Measurements from ENCODE around the gene EMC6.
A peak's percentile ranks its signal among the peaks of the same experiment; 100 is the strongest.

EMC6 gene

DNA sequence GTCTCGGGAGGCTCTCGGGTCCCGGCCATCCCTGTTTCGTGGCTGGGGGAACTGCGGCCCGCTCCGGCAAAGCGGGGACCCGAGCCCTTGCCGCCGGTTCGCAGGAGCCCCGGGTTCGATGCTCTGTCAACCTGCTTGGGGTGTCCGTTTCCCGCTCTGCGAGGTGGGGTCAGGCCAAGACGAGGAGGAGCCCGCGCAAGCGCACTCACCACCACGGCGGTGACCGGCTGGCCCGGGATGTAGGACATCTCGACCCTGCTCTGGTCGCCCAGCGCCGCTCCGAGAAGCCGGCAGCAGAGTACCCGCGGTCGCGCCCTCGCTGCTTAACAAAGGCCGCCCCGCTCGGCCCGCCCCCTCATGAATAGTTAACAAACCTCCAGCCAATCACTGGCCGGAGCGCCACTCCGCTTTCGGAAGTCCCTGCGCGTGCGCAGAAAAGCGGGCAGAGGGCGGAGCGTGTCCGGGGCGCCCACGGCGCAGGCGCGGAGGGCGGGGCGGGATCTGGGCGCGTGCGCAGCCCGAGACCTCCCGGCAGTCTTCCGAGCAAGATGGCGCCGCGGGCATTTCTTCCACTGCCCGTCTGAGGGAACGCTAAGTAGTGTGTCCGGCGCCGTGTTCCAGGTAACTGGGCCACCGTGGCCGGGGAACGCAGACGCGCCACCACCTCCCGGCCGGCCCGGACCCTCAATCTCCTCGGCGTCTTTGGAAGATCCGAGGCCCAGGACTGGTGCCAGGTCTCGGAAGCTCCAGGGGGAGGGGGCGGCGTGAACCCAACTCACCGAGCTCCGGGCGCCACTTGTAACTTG lies at the start of gene EMC6, which contains the start of gene TAX1BP3:
TSS of gene EMC6 (plus strand) at position 534 of the 806 bp plus-strand sequence. CDS start 335 bp downstream, outside the sequence.
TSS of gene TAX1BP3 (minus strand) at position 300 of the 806 bp plus-strand sequence. CDS start at position 248, 52 bp downstream.
- H3K27me3 ChIP-seq (ENCODE audit: control insufficient read depth in 1 of 2, insufficient read depth in 2 of 2, low read length in 2 of 2) = no peaks in the 10 kb centered on the region
- H3K9me3 ChIP-seq (ENCODE audit: control insufficient read depth in 1 of 2, low read length in 2 of 2) = no peaks in the 10 kb centered on the region
- H3K27ac ChIP-seq (ENCODE audit: low read depth, low read length) = peak within 1 kb of the TSS; percentile 97
- H3K36me3 ChIP-seq (ENCODE audit: control insufficient read depth in 1 of 2, insufficient read depth in 2 of 2, low read length in 2 of 2) = peaks cover 10 to 31% of the 10 kb centered on the region in 2 donors
- H3K4me1 ChIP-seq (ENCODE audit: control insufficient read depth in 1 of 2, insufficient read depth in 2 of 2, low read length in 2 of 2) = peaks cover 11 to 28% of the 10 kb centered on the region in 2 donors
- peak within 1 kb of the TSS; percentile 77 to 92 for H3K4me3 ChIP-seq (ENCODE audit: low read depth in 1 of 2, low read length in 2 of 2)
- H3K9ac ChIP-seq (ENCODE audit: low read depth in 1 of 2, low read length in 2 of 2) = peak within 1 kb of the TSS; percentile 91

DNA sequence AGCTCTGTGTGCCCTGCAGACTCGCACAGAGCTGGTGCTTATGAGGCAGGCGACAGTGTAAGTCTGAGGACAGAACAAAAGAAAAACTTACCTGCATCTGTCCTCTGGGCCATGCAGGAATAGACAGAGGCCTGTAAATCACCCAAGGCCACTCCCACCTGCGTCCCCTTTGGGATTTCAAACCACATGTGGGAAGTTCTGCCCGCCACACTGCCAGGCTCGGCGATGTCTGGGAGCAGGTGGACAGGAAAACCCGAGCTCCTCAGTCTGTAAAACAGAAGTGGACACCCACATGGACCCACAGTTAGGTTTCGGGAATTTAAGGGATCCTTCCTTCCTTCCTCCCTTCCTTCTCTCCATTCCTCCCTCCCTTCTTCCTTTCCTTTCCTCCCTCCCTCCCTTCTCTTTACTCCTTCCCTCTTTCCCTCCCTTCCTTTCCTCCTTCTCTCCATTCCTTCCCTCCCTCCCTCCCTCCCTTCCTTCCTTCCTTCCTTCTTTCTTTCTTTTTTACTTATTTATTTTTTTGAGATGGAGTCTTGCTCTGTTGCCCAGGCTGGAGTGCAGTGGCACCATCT lies 47.4 kb upstream of the EMC6 start:
- peaks cover 0 to 4% of the 10 kb centered on the region in 2 donors for H3K9me3 ChIP-seq (ENCODE audit: control insufficient read depth in 1 of 2, low read length in 2 of 2)
- H3K4me1 ChIP-seq (ENCODE audit: control insufficient read depth in 1 of 2, insufficient read depth in 2 of 2, low read length in 2 of 2) = no peaks in the 10 kb centered on the region
- no peak overlapping the region for H3K4me3 ChIP-seq (ENCODE audit: low read depth in 1 of 2, low read length in 2 of 2)
- no peak overlapping the region for H3K27ac ChIP-seq (ENCODE audit: low read depth, low read length)
- H3K36me3 ChIP-seq (ENCODE audit: control insufficient read depth in 1 of 2, insufficient read depth in 2 of 2, low read length in 2 of 2) = peaks cover 46 to 73% of the 10 kb centered on the region in 2 donors
- no peak overlapping the region for H3K9ac ChIP-seq (ENCODE audit: low read depth in 1 of 2, low read length in 2 of 2)
- no peaks in the 10 kb centered on the region for H3K27me3 ChIP-seq (ENCODE audit: control insufficient read depth in 1 of 2, insufficient read depth in 2 of 2, low read length in 2 of 2)

DNA sequence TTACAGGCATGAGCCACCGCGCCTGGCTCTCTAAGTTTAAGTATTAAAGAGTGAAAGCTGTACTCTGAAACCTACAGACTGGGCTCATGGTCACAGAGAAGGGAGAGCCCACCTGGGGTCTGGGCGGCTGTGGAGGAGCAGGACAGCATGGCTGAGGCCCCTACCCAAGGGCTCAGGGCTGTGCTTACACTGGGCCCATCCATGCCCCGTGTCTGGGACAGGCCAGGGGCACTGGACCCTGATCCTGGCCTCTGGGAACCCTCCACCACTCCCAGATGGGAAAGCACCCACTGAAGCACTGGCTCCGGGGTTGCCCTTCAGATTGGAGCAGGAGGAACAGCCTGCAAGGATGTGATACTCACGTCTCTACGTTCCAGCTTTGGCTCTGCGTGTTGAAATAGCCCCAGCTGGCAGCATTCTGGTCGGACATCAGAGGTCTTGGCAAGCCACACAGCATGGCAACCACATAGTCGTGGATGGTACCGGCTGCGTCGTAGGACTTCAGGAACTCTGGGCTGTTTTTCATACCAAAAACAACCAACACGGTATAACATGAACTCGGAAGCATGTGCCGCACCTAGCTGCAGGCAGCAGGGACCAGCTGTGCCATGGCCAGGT lies 45.5 kb upstream of the EMC6 start:
- no peak overlapping the region for H3K4me3 ChIP-seq (ENCODE audit: low read depth in 1 of 2, low read length in 2 of 2)
- peaks cover 32 to 71% of the 10 kb centered on the region in 2 donors for H3K36me3 ChIP-seq (ENCODE audit: control insufficient read depth in 1 of 2, insufficient read depth in 2 of 2, low read length in 2 of 2)
- no peaks in the 10 kb centered on the region for H3K9me3 ChIP-seq (ENCODE audit: control insufficient read depth in 1 of 2, low read length in 2 of 2)
- no peaks in the 10 kb centered on the region for H3K27me3 ChIP-seq (ENCODE audit: control insufficient read depth in 1 of 2, insufficient read depth in 2 of 2, low read length in 2 of 2)
- no peak overlapping the region for H3K27ac ChIP-seq (ENCODE audit: low read depth, low read length)
- no peaks in the 10 kb centered on the region for H3K4me1 ChIP-seq (ENCODE audit: control insufficient read depth in 1 of 2, insufficient read depth in 2 of 2, low read length in 2 of 2)
- no peak overlapping the region for H3K9ac ChIP-seq (ENCODE audit: low read depth in 1 of 2, low read length in 2 of 2)

- Histone ChIP-seq H3K36me3 (ENCODE audit: control insufficient read depth in 1 of 2, insufficient read depth in 2 of 2, low read length in 2 of 2) (peaks cover 32 to 67% of the 10 kb centered on the region in 2 donors), H3K9me3 (ENCODE audit: control insufficient read depth in 1 of 2, low read length in 2 of 2) (no peaks in the 10 kb centered on the region), H3K27ac (ENCODE audit: low read depth, low read length) (no peak overlapping the region), H3K4me1 (ENCODE audit: control insufficient read depth in 1 of 2, insufficient read depth in 2 of 2, low read length in 2 of 2) (no peaks in the 10 kb centered on the region), H3K9ac (ENCODE audit: low read depth in 1 of 2, low read length in 2 of 2) (no peak overlapping the region), H3K27me3 (ENCODE audit: control insufficient read depth in 1 of 2, insufficient read depth in 2 of 2, low read length in 2 of 2) (no peaks in the 10 kb centered on the region), H3K4me3 (ENCODE audit: low read depth in 1 of 2, low read length in 2 of 2) (no peak overlapping the region)
Measured at GRCh38 chr17:3626831-3627768, 41.5 kb upstream of the EMC6 start.

GRCh38 chr17:3627769-3628167 lies 40.8 kb upstream of the EMC6 start:
- H3K27ac ChIP-seq (ENCODE audit: low read depth, low read length) = no peak overlapping the region

DNA sequence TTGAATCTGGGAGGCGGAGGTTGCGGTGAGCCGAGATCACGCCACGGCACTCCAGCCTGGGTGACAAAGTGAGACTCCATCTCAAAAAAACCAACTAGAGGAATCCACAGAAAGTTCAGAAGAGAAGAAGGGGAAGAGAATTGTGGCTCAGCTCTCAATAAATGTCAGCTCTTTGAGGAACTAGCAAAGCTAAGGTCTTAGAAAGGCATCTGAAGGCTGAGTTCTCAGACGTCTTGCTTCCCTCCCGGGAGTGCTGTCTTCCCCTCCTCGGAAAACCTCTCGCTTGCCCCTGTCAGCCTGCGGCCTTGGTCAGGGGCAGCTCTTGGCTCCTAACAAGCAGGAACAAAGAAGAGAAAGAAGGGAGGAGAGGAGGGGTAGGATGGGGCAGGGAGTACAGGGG lies 37.8 kb upstream of the EMC6 start:
- H3K27ac ChIP-seq (ENCODE audit: low read depth, low read length) = no peak overlapping the region
- no peak overlapping the region for H3K9ac ChIP-seq (ENCODE audit: low read depth in 1 of 2, low read length in 2 of 2)
- no peaks in the 10 kb centered on the region for H3K9me3 ChIP-seq (ENCODE audit: control insufficient read depth in 1 of 2, low read length in 2 of 2)
- H3K36me3 ChIP-seq (ENCODE audit: control insufficient read depth in 1 of 2, insufficient read depth in 2 of 2, low read length in 2 of 2) = peaks cover 17 to 43% of the 10 kb centered on the region in 2 donors
- H3K4me1 ChIP-seq (ENCODE audit: control insufficient read depth in 1 of 2, insufficient read depth in 2 of 2, low read length in 2 of 2) = peaks cover 0 to 5% of the 10 kb centered on the region in 2 donors
- no peaks in the 10 kb centered on the region for H3K27me3 ChIP-seq (ENCODE audit: control insufficient read depth in 1 of 2, insufficient read depth in 2 of 2, low read length in 2 of 2)
- H3K4me3 ChIP-seq (ENCODE audit: low read depth in 1 of 2, low read length in 2 of 2) = no peak overlapping the region

More at GRCh38 chr17:3627769-3628167, 40.8 kb upstream of the EMC6 start:
- no peak overlapping the region for H3K9ac ChIP-seq (ENCODE audit: low read depth in 1 of 2, low read length in 2 of 2)
- H3K27me3 ChIP-seq (ENCODE audit: control insufficient read depth in 1 of 2, insufficient read depth in 2 of 2, low read length in 2 of 2) = no peaks in the 10 kb centered on the region
- H3K36me3 ChIP-seq (ENCODE audit: control insufficient read depth in 1 of 2, insufficient read depth in 2 of 2, low read length in 2 of 2) = peaks cover 35 to 66% of the 10 kb centered on the region in 2 donors
- no peaks in the 10 kb centered on the region for H3K9me3 ChIP-seq (ENCODE audit: control insufficient read depth in 1 of 2, low read length in 2 of 2)
- no peak overlapping the region for H3K4me3 ChIP-seq (ENCODE audit: low read depth in 1 of 2, low read length in 2 of 2)
- no peaks in the 10 kb centered on the region for H3K4me1 ChIP-seq (ENCODE audit: control insufficient read depth in 1 of 2, insufficient read depth in 2 of 2, low read length in 2 of 2)

DNA sequence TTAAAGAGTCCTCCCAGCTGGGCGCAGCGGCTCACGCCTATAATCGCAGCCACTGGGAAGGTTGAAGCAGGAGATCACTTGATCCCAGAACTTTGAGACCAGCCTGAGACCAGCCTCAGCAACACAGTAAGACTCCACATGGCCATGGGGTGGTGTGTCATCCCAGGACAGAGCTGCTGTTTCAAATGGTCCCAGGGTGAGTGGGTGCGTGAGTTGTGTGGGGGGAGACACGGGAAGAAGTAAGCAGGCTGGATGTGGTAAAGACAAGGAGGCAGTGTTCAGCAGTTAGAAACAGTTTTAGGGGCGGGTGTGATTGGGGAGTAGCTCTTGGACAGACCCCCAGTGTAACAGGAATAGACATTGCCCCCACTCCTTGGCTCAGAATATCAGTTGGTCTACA lies 36.3 kb upstream of the EMC6 start:
- H3K36me3 ChIP-seq (ENCODE audit: control insufficient read depth in 1 of 2, insufficient read depth in 2 of 2, low read length in 2 of 2) = peaks cover 17 to 37% of the 10 kb centered on the region in 2 donors
- no peak overlapping the region for H3K27ac ChIP-seq (ENCODE audit: low read depth, low read length)
- no peaks in the 10 kb centered on the region for H3K27me3 ChIP-seq (ENCODE audit: control insufficient read depth in 1 of 2, insufficient read depth in 2 of 2, low read length in 2 of 2)
- peaks cover 0 to 7% of the 10 kb centered on the region in 2 donors for H3K4me1 ChIP-seq (ENCODE audit: control insufficient read depth in 1 of 2, insufficient read depth in 2 of 2, low read length in 2 of 2)
- H3K9me3 ChIP-seq (ENCODE audit: control insufficient read depth in 1 of 2, low read length in 2 of 2) = no peaks in the 10 kb centered on the region
- no peak overlapping the region for H3K9ac ChIP-seq (ENCODE audit: low read depth in 1 of 2, low read length in 2 of 2)
- no peak overlapping the region for H3K4me3 ChIP-seq (ENCODE audit: low read depth in 1 of 2, low read length in 2 of 2)

GRCh38 chr17:3635474-3636153 lies 33.0 kb upstream of the EMC6 start:
- H3K36me3 ChIP-seq (ENCODE audit: control insufficient read depth in 1 of 2, insufficient read depth in 2 of 2, low read length in 2 of 2) = peaks cover 3 to 10% of the 10 kb centered on the region in 2 donors
- no peaks in the 10 kb centered on the region for H3K27me3 ChIP-seq (ENCODE audit: control insufficient read depth in 1 of 2, insufficient read depth in 2 of 2, low read length in 2 of 2)
- no peaks in the 10 kb centered on the region for H3K9me3 ChIP-seq (ENCODE audit: control insufficient read depth in 1 of 2, low read length in 2 of 2)
- peak overlapping the region; percentile 75 to 85 for H3K9ac ChIP-seq (ENCODE audit: low read depth in 1 of 2, low read length in 2 of 2)
- H3K4me3 ChIP-seq (ENCODE audit: low read depth in 1 of 2, low read length in 2 of 2) = peak overlapping the region; percentile 88 to 91
- peak overlapping the region; percentile 70 for H3K27ac ChIP-seq (ENCODE audit: low read depth, low read length)
- H3K4me1 ChIP-seq (ENCODE audit: control insufficient read depth in 1 of 2, insufficient read depth in 2 of 2, low read length in 2 of 2) = peaks cover 0 to 8% of the 10 kb centered on the region in 2 donors
